Fibroblast of skin of right quadriceps (primary cell): ENCODE data around the gene DPP4.
A peak's percentile ranks its signal among the peaks of the same experiment; 100 is the strongest.

Source experiments
- DNase-seq: peaks from one replicate; pipeline ENCODE4 v3.0.0-alpha.2; 2013

Gene DPP4

DNA sequence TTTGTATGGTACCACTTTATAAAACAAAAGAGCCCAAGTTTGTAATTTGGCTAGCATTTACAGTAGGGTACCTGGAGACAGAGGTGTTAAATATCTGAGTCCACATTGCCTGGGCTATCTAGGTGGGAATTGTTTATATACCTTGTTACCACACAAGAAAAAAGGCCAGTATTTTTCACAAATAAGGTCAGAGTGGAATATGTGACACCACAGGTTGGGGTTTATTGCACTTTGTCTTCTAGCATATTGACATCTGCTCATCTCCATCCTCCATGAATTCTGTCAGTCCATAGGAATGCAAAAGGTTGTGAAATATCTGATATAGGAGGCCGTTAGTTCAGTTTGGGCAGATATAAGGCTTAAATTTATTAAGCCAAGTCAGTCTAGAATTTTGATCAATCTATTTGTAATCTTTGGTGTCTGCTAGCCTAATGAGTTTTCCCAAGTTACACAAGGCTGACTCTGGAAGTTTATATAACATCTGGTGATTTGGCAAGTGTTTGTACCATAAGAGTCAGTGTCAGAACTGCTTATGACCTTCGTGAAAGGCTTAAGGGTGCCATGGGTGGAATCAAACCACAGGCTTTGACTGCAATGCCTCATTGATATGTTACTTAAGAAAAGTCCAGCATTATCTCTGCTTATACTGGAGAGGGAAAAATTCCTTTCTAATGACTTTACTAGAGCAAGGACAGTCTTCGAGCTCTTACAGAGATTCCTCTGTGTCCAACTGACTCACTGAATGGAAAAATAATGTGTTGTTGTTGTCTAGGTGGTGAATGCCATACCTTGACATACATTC, 11.3 kb upstream of the DPP4 start:
- DNase-seq = peak; percentile 77

DNA sequence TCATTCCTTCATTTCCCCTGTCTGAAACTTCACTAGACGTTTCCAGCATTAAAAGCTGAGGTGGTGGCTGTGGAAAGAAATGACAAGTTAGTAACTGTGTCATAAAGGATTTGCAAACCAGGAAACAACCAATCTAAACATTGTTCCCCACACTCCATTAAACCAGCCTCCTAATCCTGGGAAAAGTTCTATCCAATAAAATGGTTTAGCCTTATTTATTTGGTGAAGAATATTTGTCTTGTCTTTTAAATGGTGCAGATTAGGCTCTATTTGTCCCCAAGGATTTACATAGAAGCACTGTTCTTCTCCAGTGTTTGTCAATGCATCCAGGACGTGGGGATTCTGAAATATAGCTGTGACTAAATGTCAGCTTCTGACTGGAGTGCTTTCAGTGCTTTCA, 10.5 kb upstream of the DPP4 start:
- no peak for DNase-seq

DNA sequence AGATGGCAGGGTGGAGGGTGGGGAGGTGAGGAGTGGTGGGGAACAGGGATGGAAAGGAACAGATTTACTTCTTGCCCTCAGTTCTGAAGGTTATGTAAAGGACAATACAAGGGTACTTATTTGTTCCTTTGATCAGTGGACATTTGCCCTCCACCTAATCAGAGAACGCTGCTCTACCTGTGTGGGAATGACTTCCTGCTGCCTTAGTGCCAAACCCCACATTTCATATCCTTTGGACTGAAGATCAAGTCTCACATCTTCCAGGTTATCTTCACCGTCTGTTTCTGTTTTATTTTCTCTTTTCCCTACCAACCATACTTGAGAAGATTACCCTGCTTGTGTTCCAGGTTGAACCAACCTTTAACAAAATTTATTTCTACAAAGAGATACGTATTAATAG, 8.7 kb upstream of the DPP4 start:
- DNase-seq = no peak

DNA sequence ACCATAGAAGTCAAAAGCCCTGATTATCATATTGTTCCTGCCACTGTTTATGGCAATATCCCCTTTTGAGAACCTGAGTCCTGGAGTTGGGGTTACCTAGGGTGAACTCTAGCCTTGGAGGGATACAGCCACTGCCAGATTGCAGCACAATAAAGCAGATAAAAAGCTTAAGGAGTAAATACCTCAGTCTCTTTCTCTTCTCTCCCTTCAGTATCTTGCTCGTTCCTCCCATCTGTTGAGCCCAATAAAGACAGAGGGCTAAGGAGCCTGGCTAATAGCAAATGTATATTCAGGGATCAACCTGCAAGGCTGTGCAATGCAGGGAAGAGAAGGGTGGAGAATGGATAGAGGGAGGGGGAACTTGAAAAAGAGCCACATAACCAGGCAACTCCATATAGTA, 8.0 kb upstream of the DPP4 start:
- no peak for DNase-seq

DNA sequence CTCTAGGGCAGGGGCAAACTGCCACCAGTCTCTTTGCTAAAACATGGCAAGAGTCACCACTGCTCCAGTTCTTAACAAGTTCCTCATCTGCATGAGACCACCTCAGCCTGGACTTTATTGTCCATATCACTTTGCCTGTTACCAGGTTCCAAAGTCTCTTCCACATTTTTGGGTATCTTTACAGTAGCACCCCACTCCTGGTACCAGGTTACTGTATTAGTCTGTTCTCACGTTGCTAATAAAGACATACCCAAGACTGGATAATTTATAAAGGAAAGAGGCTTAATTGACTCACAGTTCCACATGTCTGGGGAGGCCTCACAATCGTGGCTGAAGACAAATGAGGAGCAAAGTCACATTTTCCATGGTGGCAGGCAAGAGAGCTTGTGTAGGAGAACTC, 5.5 kb upstream of the DPP4 start:
- no peak for DNase-seq

DNA sequence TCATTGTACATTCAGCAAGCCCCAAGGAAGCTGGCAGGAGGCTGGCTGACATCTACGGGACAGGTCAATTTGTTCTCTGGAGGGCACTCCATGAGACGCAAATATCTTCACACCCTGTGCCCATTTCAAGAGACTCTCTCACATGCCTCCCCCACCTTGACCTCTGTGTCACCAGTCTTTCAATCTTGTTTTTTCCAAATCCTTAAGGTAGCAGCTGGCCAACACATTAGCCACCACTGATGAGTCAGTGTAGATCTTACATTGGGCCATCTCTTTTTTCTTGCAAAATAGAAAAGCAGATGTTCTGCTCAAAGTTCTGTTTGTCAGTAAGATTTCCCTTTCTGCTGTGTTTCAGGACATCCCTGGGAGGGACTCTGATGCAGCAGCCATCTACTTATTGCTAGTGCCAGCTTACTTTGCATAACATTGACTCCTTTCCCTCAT, 1.7 kb upstream of the DPP4 start:
- DNase-seq = peak; percentile 30

DNA sequence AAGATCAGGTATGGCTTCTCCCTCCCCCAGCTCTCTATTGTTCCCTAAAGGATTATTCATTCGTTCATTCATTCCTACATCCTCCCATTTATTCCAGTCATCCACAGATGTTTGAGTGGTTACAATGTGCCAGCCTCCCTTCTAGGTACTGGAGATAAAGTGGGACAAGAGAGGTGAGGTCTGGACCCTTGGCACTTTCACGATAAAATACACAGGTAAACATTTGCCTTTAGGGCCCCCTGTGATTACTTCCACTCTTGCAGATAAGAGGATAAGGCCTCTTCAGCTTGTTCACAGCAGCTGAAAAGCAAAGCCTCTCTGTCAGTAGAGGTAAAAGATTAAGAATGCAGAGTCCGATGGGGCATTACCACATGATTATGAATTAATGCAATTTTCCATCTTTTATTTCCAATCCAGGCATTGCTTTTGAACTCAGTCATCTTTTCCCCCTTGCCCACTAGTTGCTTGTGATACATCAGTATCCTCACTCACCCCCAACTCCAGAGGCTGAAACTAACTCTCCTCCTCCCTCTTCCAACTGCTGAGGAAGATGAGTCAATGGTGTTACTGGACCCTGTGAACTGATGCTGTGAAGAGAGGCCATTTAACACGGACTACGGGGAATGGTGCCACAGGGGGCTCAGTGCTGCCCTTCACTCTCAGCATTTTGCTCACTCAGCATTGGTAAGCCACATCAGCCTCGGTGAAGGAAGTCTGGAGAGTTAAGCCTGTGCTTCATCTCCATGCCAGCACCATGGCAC, 1.1 kb upstream of the DPP4 start:
- peak; percentile 57 for DNase-seq

DNA sequence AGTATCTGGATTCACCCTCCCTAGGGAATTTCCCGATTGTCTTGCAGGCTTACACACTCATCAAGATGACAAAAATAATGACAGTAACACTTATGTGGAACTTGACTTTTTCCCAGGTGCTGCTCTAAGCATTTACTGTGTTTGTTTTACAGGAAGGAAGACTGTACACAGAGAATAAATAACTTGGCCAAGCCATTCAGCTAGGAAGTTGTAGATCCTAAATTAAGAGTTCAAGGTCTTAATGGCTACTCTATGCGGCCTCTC, 549 bp upstream of the DPP4 start:
- DNase-seq = no peak

DNA sequence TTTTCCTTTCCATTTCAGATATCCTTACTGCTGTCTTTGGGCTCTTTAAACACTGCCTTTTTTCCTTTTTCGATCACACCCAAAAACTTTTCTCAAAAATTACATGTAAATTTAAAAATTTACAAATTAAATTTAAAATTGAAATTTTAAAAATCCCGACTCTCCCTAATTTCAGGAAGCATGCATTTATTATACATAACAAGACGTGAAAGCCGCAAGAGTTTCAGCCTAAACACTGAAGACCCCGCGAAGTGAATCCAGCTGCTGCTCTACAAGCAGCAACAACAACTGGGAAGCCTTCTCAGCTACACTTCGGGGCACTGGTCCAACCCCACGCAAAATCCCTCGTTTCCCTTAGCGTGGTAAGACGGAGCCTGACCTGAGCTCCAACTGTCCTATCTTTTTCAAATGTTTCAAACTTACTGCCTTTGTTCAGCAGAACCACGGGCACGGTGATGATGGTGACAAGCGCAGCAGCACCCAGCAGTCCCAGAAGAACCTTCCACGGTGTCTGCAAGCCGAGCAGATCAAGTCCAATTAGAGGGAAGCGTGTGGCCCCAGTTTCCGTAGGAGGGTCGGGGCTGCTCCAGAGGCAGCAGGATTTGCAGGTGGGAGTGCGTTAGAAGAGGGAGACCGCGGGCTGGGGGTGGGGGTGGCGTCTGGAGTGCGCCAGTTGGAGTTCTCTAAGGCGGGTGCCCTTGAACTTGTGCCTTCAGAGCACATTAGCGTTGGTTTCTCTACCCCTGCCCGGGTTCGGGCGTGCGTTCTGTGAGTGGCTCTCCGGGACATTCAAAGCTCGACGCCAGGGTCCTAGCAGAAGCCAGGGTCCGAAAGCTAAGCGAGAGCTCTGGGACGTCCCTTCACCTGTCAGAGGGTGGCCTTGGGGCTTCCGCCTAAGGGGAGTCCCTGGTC, 783 bp downstream of the DPP4 start:
- no peak for DNase-seq

DNA sequence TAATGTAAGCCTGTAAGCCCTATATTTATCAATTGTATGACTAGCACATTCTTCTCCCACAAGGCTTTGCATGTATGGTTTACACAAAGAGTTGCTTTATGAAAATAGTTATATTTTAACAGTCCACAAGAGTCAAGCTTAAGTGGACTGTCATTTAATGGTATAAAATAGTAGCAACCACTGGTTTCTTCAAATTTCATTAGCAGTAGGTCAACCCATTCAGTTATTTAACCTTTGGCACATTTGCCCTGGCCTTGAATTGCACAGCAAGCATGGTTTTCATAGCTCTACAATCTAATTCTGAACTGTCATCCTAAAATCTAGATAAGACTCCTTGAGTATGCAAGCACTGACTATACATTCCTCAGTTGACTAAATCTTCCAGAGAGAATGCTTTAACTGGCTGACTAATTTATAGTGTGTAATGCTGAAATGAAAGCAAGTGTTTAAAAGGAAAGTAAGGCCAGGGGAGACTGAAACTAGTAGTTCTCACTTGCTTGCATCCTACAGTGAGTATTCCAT, 1.8 kb downstream of the DPP4 start:
- DNase-seq = peak; percentile 64

DNA sequence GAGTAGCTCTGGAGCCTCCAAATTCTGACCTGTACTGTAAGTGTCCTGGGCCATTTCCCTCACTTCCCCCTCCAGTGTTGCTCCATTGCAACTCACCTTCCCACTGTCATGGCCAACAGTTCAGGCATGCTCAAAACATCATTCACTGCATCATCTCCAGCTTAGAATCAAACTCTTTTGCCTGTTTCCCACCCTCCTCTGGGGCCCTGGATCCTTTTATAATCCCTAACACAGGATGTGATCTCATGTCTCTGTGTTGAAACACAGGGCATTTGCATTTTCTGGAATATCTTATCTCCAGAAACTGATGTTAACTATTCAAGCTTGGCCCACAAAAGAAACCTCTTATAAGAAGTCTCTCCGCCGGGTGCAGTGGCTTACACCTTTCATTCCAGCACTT, 3.0 kb downstream of the DPP4 start:
- no peak for DNase-seq

DNA sequence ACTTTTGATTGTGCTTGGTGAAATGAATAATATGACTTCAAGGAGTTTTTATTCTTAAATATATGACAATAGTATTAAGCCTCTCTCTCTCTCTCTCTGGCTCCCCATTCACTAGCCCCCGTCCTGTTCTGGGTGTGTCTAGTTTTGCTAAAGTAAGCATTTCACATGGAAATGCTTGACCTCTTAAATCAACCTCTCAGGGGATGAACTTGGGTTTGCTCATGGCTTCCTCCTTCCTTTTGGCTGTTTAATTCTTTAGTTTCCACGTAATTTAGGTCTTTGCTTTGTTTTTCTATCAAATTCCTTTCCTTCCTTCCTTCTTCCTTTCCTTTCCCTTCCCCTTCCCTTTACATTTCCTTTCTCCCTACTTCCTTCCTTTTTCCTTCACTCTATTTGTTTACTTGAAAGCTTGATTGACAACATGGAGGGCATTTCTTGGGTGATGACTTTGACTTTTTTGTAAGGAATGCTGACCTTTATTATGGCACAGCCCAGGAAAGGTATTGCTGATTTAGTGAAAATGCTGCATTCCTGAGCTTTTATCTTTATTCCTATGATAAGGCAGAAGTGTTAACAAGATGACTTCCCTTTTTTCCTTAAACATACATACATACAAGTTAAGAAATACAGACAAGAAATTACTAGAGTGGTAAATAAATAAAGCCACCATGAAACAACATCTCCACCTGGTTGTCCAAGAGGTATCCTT, 3.6 kb downstream of the DPP4 start:
- DNase-seq = no peak

DNA sequence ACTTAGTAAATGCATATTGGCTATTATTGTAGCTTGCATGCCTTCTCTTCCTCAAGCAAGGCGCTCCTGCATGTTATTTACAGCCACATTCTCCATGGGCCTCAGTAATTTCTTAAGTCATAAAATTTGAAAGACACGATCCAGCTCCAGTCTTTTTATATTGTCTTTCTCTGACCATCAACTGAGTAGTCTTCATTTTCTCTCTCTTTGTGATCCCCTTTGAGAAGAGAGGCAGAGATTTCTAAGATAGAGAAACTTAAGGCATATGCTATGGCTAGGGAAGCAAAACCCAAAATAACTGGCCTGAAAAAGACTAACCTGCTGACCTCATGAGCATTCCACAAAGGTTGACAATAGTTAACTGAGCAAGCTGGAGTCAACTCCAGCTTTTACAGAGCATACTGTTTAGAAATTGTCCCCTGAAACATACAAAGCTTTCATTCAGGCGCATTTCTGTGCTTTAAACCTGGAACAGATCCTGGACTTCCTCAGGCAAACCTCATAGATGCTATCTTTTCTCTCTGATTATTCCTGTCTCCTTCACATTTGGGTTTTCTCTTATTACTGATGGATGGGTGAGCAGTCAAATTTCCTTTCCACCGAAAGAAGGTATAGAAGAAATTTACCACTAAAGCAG, 4.6 kb downstream of the DPP4 start:
- DNase-seq = no peak

DNA sequence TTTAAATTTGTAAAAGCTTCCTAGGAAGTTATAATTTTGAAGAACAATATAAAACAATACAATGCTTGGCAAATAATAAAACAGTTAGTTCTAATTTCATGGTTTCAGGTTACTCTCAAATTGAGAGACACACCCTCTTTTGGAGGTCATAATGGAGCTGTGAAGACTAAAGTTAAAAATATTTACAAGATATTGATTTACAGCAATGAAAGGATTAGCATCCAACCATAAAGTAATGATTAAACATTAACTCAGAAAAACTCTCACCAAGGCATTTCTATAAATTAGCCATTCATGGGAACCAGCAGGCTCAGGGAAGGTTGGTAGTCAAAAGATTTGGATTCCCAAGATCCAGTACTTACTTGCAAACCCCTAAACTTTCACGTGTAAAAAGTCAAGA, 6.4 kb downstream of the DPP4 start:
- no peak for DNase-seq

DNA sequence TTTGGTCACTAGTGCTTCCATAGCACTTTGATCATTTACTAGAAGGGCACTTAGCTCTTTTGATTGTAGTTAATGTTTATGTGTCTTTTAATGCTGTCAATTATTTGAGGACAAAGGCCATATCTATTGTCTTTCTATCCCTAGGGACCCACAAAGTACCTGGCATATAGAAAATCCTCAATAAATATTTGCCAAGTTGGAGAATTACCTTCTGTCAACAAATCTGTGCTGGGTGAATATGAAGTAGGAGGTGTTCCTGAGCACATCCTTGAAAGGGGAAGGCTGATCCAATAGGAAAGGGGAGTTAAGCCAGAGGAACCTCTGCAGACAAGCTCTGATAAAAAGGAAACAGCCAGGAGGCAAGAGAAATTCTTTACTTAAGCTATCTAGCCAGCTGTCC, 8.2 kb downstream of the DPP4 start:
- no peak for DNase-seq

DNA sequence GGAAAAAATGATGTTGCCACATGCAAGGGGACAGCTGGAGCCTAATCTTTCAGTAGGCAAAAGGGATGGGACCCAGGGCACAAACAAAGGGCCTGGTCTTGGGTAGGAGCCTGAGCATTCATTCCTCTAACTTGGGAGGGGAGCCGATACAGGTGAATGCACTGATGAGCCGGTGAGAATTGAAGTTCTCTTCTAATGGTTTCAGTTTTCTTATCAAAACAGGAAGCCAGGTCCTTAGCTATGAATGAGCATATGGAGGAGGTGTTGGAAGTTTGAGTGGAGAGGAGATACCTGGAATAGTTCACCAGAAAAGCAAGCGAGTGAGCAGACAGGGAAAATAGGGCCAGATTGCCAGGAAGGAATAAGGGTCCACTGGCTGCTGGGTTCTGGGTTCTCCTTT, 10.1 kb downstream of the DPP4 start:
- DNase-seq = no peak

DNA sequence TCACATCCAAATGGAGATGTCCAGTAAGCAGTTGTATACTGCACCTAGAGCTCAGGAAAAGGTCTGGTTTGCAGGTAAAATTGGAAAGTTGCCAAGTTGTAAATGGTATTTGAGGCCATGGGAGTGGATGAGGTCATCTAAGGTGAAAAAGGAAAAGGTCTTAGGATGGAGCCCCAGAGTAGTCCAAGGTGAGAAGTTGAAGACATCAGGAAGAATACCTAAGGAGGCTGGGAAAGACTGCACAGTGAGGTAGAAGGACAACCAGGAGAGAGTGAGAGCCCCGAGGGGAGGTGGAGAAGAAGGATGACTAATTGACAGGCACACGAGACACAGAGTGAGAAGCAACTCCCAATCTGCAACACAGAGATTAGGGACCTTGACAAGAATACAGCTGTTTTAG, 10.7 kb downstream of the DPP4 start:
- DNase-seq = no peak

DNA sequence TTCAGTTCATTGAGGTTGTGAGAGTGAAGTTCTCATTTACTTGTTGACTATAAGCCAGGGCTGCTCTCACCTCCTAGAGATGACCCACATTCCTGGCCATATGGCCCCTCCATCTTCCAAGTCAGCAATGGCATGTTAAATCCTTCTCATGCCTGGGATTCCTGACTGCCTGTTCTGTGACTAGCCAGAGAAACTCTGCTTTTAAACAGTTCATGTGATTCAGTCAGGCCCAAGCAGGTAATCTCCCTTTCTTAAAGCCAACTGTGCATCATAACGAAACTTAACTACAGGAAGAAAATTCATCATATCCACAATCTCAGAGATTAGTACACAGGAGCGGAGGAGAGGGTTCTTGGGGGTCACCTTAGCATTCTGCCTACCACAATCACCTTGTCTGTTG, 11.5 kb downstream of the DPP4 start:
- DNase-seq = no peak

DNA sequence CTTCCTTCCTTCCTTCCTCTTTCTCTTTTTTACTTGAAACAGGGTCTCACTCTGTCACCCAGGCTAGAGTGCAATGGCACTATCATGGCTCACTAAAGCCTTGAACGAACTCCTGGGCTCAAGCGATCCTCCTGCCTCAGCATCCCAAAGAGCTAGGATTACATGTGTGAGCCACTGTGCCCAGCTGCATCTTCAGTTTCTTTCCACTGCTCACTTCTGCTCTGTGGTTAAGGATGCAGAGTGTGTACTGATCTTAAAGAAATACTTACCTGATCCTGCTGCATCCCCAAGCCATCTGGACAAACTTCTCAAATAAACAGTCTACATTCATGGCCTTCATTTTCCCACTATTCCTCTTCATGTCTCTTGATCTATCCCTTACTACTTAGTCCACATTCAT, 13.0 kb downstream of the DPP4 start:
- DNase-seq = no peak

DNA sequence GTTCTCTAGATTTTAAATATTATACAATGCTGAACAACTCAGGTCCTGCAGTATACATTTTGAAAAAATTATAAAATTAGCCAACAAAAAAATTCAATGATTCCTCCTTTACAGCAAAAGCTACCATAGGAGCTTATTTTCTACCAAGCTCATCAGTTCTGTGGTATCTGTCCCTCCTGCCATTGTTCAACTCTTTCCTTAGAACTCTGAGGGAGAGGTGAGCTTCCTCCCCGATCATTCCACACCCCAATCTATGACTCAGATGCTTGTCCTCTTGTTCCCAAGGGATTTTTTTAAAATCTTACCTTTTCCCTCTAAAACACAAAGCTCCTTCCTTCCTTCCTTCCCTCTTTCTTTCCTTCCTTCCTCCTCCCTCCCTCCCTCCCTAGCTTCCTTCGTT, 13.5 kb downstream of the DPP4 start:
- DNase-seq = no peak

DNA sequence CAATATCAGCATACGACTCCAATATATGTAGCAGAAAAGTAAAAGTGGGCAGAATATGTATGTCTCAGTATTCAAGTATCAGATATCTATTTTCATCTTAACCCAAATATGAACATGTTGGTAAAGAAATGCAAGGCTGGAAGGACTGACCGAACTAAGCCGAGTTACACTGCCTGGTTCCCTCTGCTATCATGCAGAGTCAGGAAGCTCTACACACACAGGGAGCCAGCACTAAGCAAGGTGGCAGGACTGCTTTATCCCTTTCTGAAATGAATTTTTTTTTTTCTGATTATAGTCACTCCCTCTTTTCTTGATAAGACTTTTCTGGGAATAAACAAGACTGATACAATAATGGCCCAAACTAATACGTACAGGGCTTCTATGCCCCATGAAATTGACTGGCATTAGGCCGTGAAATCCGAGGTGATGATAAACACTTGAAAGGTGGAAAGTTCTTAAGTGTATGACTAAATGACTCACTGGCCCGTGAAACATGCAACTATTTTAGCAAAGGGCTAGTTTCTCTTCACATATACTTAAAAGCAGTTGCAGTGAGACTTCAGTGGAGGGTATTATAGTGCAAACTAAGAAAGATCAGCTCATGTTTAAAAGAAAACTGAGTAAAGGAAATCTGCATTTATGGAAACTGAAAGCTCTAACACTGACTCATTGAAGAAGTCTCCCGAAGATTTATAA, 14.9 kb downstream of the DPP4 start:
- no peak for DNase-seq

DNA sequence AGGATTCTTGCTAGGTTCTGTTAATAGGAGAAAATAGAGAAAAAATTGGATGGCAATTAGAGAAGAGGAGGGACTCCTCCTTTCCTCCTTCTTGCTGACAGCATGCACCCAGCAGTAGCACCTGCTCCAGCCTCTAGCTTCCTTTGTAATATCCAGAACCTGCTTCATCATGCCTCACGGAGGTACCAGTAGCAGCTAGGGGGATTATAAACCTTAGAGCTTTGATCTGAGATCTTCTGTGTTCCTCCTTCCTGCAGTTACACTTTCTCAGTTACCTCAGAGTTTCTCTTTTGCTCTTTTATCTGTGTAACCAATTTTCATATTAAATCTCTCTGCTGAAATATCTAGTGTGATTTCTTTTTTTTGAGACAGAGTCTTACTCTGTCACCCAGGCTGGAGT, 16.6 kb downstream of the DPP4 start:
- DNase-seq = no peak
